ENCODE measurements around the gene KCNS1.

KCNS1 gene

DNA sequence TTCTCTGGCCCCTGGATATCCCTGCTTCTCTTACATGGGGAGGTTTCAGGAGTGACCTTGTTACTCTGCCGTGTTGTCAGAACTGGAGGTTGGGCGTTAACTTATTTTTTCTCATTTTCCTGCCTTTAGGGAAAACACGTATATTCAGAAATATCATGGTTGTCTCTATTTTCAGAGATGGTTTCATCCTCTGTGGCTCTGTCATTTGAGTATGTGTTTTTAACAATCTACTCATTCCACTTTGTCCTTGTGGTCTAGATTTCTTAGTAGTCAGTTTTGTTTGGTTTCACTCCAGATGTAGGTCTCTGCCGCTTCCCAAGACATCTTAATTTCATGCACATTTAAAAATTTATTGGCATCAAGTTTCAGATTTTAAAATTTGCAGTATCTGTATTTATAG is 45.9 kb downstream of the KCNS1 start:
- H3K36me3 ChIP-seq = peaks cover 58% of the 10 kb centered on the region
- no peaks in the 10 kb centered on the region for H3K4me1 ChIP-seq (ENCODE audit: control insufficient read depth in 1 of 2, insufficient read depth in 1 of 2, low read depth in 1 of 2, low read length in 1 of 2)
- no peak overlapping the region for H3K27ac ChIP-seq
- no peak overlapping the region for H3K4me3 ChIP-seq (ENCODE audit: low read depth in 1 of 2, low read length in 1 of 2)
- no peaks in the 10 kb centered on the region for H3K27me3 ChIP-seq
- no peaks in the 10 kb centered on the region for H3K9me3 ChIP-seq
- TF ChIP-seq, protein P1, sequence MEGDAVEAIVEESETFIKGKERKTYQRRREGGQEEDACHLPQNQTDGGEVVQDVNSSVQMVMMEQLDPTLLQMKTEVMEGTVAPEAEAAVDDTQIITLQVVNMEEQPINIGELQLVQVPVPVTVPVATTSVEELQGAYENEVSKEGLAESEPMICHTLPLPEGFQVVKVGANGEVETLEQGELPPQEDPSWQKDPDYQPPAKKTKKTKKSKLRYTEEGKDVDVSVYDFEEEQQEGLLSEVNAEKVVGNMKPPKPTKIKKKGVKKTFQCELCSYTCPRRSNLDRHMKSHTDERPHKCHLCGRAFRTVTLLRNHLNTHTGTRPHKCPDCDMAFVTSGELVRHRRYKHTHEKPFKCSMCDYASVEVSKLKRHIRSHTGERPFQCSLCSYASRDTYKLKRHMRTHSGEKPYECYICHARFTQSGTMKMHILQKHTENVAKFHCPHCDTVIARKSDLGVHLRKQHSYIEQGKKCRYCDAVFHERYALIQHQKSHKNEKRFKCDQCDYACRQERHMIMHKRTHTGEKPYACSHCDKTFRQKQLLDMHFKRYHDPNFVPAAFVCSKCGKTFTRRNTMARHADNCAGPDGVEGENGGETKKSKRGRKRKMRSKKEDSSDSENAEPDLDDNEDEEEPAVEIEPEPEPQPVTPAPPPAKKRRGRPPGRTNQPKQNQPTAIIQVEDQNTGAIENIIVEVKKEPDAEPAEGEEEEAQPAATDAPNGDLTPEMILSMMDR (IDR thresholded peaks at IDR 0.05) = no peak

DNA sequence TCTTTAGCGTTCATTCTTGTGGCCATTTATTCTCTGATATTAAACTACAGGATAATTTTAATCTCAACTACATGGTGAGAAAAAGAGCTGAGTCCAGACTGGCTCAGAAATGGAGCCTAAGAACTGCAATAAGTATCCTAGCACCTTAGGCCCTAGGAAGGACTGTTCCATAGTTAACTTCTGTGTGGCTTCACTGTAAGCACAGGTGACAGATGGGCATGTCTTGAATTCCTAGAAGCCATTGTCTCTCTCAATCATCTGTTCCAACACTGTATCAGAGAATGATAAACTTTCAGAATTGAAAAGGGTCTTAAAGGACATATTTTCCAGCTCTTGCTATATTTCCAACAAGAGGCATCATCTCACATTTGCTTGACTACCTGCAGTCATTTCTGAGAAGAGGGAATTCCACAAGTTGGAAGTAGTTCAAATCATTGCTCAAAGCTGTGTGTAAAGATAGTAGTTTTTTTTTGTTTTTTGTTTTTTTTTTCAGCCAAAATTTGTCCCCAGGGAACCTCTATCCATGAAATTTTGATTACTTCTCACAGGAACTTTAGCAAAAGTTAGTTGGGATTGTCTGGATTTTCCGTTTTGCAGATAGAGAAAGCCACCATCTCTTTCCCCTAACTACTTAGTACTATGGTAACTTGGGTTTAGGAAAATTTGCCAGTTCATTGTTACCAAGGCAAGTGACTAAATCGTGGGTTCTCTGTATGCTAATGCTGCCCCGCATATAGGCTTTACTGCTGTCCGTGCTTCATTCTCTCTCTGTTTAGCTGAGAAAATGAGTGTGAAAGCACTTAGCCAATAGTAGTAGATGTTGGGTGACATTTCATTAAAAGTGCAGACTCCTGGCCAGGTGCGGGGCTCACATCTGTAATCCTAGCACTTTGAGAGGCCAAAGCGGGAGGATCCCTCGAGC is 47.2 kb downstream of the KCNS1 start:
- Histone ChIP-seq H3K27ac (no peak overlapping the region), H3K4me3 (ENCODE audit: low read depth in 1 of 2, low read length in 1 of 2) (no peak overlapping the region), H3K27me3 (no peaks in the 10 kb centered on the region), H3K36me3 (peaks cover 62% of the 10 kb centered on the region), H3K9me3 (no peaks in the 10 kb centered on the region), H3K4me1 (ENCODE audit: control insufficient read depth in 1 of 2, insufficient read depth in 1 of 2, low read depth in 1 of 2, low read length in 1 of 2) (no peaks in the 10 kb centered on the region)
- TF ChIP-seq, protein P1 (IDR thresholded peaks at IDR 0.05) = no peak

DNA sequence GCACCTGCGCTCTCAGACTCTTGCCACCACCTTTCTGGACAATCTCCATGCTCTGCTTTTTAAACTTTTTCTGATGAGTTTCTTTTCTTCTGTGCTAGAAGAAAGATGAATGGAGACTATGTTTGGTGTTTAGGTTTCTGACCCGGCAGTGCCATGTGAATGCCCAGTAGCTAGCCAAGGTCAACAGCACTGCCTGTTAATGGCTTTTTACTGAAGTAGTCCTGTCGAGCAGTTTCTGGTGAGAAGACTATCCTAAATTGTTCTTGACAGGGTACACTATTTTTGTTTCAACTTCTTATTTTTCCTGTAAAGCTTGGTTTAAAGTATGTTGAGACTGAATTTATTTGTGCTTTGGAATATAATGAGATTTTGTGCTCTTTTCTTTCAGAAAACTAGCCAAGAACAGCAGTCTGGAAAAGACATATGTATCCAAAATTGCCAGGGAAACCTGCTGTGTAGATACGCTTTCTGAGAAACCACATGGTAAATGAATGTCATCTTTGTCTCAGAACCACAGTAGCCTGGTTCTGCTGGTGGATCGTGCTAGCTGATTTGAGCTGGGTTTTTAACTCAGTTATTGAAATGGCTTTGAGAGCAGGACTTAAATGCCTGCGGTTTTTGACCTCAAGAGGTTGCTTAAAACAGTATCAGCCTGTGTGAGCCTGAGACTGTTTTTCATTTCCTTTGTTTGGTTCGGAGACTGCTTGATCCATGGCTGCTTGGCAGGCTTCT is 48.1 kb downstream of the KCNS1 start:
- no peaks in the 10 kb centered on the region for H3K27me3 ChIP-seq
- peaks cover 66% of the 10 kb centered on the region for H3K36me3 ChIP-seq
- TF ChIP-seq, protein P1 (IDR thresholded peaks at IDR 0.05) = no peak
- peak overlapping the region; percentile 11 for H3K27ac ChIP-seq
- H3K9me3 ChIP-seq = no peaks in the 10 kb centered on the region
- no peaks in the 10 kb centered on the region for H3K4me1 ChIP-seq (ENCODE audit: control insufficient read depth in 1 of 2, insufficient read depth in 1 of 2, low read depth in 1 of 2, low read length in 1 of 2)
- no peak overlapping the region for H3K4me3 ChIP-seq (ENCODE audit: low read depth in 1 of 2, low read length in 1 of 2)

DNA sequence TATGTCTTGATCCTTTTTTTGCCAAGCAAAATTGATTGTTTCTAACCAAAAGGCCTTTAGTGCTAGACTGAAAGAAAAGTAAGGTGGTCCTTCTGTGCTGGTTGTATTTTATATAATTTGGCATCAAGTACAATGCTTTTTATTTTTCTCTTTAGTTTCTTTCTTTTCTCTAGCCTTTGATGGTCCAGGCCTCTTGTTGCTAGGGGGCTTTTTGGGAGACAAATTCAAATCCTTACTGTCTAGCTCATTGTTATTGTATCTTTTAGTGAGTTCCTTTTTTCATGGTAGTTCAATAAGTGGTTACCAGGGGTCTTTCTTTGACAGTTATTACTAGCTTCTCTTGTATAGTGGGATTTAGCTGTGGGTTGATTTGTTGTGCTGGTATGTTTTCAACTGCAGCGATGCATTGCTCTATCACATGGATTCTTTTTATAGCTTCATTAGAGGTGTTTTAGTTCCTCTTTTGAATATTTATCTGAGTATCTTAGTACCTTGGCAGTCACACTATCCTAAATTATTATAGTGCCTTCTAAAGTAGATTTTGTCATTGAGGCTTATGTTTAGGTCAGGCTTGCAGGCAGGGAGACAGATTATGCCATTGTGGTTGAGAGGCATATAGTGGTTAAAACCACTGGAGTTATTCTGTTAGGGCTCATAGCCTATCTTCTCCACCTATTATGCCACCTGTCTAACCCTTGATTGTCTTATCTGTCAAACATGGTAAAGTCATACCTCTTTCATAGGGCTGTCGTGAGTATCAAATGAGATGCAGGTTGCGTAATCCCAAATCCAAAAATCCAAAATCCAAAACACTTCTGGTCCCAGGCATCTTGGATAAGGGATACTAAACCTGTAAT is 49.5 kb downstream of the KCNS1 start:
- Histone ChIP-seq H3K4me1 (ENCODE audit: control insufficient read depth in 1 of 2, insufficient read depth in 1 of 2, low read depth in 1 of 2, low read length in 1 of 2) (no peaks in the 10 kb centered on the region), H3K27me3 (no peaks in the 10 kb centered on the region)

More for the DNA sequence above, 49.5 kb downstream of the KCNS1 start:
- Histone ChIP-seq H3K4me3 (ENCODE audit: low read depth in 1 of 2, low read length in 1 of 2) (no peak overlapping the region), H3K9me3 (no peaks in the 10 kb centered on the region), H3K27ac (no peak overlapping the region), H3K36me3 (peaks cover 65% of the 10 kb centered on the region)
- TF ChIP-seq, protein P1 (IDR thresholded peaks at IDR 0.05) = no peak

All from neutrophil (primary cell).